Ovary (tissue), 3 donors: ENCODE measurements around the gene TP53BP2.

Source experiments
- EP300 ChIP-seq: sonication (generic); formaldehyde crosslinking; IDR thresholded peaks from one replicate; pipeline ENCODE4 v1.6.1; 2017; ENCODE audit warnings: antibody characterized with exemption
- POLR2A ChIP-seq: fragments of 450-650 bp; IDR thresholded peaks from one replicate; pipeline ENCODE4 v1.6.1; 2017; ENCODE audit warnings: antibody characterized with exemption, mild to moderate bottlenecking, moderate library complexity
- TF ChIP-seq, protein P1 (sequence below), 3 donors: fragments of 450-650 bp in 2 of 3; fragments of 200-600 bp in 1 of 3; IDR thresholded peaks; one replicate each; pipeline versions ENCODE4 v1.5.1 to v1.8.0; 2016 to 2022; ENCODE audit warnings: antibody characterized with exemption in 3 of 3, mild to moderate bottlenecking in 1 of 3
- donor health status: DM: no; HTN: no; CAD: no.

DNA sequence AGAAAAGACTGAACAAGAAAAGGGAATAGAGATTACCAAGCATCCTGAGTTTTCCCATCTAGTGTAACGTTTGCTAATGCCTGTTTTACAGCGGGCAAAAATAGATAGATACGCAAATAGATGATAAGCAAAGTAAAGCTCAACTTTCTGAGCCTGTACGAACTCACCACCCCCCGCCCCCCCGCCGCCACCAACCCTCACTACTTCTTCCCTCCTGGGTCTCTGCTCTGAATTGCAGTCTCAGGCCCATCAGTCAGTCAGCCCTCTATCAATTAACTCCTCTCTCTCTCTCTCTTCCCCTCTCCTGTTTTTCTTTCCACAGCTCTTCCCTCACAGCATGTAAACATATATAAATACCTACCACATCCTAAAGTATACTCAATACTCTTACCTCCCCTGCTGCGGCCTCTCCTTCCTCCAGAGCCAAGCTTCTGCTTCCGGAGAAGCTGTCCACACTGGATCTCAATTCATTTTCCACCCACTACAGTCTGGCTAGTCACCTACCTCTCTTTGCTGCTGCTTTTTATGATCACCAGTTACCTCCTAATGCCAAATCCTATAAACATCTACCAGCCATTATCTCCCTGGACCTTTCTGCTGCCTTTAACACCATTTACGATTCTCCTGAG is 68.8 kb downstream of the TP53BP2 start:
- TF ChIP-seq, protein P1, sequence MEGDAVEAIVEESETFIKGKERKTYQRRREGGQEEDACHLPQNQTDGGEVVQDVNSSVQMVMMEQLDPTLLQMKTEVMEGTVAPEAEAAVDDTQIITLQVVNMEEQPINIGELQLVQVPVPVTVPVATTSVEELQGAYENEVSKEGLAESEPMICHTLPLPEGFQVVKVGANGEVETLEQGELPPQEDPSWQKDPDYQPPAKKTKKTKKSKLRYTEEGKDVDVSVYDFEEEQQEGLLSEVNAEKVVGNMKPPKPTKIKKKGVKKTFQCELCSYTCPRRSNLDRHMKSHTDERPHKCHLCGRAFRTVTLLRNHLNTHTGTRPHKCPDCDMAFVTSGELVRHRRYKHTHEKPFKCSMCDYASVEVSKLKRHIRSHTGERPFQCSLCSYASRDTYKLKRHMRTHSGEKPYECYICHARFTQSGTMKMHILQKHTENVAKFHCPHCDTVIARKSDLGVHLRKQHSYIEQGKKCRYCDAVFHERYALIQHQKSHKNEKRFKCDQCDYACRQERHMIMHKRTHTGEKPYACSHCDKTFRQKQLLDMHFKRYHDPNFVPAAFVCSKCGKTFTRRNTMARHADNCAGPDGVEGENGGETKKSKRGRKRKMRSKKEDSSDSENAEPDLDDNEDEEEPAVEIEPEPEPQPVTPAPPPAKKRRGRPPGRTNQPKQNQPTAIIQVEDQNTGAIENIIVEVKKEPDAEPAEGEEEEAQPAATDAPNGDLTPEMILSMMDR (IDR thresholded peaks at IDR 0.05): no peak
- TF ChIP-seq POLR2A (no peak), EP300 (no peak)
